GM21717 (cell line): ENCODE measurements around the gene INPP5B.
A peak's percentile ranks its signal among the peaks of the same experiment; 100 is the strongest.
"Not testable (repeated sequence)": the region's sequence is repeated elsewhere in the genome, so short reads cannot be mapped to it uniquely, and the experiment has no call there.

ENCODE experiments used
- ATAC-seq: cut with Tn5 transposase; IDR thresholded peaks from one replicate; pipeline ENCODE4 v1.9.1; 2021; ENCODE audit warnings: mild to moderate bottlenecking, moderate library complexity; ENCODE audit not compliant: unreplicated experiment

The INPP5B gene

DNA sequence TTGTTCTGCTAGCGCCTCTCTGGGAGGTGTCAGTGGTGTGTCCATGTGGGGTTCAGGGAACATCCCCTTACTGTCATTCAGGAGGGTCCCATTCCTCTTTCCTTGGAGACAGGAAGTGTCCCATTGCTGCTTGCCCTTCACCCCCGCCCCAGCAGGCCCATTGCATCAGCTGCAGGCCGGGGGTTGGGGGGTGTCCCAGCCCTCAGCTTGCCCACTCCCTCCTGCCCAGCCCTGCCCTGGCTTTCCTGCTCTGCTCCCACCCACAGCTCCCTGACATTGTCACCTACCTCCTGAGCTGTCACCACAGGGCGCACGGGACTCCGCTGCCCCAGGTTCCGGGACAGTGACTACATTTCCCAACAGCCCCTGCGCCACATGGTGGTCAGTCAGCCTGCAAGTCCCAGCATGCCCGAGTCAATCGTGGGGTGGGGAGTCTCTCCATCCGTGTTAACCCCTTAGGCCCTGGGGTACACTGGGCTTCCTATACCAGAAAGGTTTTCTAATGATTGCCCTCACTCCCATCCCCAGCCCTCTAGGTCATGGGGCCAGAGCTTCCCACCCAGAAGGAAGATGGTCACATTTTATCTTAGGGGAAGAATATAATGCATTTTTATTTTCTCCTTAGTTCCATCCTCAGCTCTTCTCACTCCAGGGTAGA, at the start of gene INPP5B:
INPP5B (minus strand) TSS at position 351 of the 658 bp plus-strand sequence. CDS start 745 bp downstream, outside the sequence.
- no peak for ATAC-seq

DNA sequence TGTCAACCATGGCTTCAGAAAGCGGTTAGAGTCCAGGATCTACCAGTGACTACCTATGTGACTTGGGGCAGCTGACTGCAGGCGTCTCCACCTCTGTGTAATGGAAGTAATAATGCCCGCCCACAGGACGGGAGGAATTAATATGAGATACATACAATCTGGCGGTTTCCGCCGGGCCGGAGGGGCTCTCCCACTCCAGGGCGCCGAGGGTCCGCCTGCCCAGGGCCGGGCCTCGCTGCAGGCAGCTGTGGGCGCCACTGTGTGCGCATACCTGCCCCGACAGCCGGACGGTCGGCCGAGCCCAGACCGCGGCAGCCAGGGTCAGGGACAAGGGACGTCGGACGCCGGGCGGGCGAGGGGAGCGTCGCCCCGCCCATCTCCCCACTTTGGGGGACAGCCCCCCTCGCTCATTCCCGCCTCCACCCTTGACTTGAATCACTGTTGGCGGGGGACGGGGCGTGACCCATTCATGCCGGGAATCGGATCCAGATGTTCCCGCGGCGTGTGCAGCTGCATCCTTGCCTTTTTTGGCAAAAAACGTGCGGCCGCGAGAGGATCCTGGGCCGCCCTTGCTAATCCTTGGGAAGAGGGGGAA, 49.0 kb upstream of the INPP5B start:
- no peak for ATAC-seq

DNA sequence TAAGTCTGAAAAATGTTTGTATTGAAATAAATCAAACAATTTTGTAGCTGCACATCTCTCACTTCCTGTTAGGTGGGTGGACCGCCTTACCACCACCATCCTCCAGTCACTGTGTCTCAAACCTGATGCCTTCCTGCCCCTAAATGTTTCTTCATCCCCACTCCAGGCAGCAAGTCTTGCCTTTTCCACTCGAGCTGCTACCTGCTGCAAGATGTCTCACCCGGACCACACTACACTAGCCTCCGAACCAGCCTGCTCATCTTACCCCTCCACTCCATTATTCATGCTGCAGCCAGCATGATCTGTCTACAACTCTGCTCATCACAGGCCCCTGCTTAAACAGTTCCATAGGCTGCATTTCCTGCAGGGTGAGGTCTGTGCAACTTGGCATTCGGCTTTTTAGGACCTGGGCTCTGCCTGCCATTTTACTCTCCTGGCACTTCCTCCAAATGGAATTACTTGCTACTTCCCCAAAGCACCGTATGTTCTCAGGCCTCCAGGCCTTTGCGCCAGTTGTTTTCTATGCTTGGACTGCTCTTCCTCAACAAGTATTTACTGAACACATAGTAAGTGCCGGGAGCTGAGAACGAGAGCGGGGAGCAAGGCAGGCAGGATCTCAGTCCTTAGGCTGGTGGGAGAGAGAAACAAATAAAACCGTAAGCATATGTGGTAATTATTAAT, 48.2 kb upstream of the INPP5B start:
- no peak for ATAC-seq

DNA sequence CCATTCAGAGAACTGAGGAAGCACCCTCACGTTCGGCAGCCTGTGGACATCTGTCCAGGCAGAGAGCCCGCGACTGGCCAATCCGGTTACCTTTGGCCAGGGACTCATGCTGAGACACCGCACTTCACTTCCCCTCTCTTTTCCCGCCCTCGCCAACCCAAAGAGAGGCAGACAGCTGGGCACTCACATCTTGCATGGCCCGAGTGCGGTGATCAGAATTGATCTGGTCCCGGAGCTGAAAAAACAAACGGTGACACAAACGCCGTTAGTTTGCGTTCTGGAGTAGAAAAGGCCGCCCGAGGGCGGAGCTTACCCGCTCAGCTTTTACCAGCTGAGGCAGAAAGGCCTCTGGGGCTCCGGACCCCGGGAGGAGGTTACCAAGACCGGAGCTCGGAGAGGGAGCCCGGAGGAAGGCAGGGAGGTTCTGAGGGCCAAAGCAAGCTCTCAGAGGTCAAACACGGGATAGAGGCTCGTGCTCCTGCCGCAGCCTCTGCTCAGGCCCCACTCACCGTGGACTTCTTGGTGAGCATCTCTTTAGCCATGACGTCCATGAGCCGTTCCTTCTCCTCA, 42.6 kb upstream of the INPP5B start:
- ATAC-seq: peak; percentile 42

DNA sequence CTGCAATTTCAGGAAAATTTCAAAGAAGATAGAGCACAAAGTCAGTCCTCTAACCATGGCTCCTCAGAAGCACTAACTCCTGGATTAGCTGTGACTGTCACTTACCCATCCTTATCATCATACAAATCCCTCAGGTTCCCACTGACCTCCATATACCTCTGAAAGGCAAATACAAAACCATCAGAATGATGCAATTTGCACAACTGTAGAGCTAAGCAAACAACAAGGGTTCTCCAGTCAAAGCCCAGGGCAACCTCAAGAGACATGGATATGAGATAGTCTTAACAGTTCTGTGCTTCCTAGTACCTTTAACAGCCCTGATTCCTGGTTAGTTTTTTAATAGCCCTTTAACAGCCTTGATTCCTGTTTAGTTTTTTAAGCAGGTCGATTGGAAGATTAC, 40.8 kb upstream of the INPP5B start:
- ATAC-seq: no peak

DNA sequence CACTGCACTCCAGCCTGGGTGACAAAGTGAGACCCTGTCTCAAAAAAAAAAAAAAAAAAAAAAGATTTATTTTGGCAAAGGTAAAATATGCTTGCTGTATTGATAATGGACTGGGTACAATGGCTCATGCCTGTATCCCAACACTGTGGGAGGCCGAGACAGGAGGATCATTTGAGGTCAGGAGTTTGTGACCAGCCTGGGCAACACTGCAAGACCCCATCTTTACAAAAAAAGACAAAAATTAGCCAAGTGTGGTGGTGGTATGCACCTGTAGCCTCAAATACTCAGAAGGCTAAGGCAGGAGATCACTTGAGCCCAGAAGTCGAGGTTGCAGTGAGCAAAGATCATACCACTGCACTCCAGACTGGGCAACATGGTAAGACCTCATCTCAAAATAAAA, 36.7 kb upstream of the INPP5B start:
- no peak for ATAC-seq

DNA sequence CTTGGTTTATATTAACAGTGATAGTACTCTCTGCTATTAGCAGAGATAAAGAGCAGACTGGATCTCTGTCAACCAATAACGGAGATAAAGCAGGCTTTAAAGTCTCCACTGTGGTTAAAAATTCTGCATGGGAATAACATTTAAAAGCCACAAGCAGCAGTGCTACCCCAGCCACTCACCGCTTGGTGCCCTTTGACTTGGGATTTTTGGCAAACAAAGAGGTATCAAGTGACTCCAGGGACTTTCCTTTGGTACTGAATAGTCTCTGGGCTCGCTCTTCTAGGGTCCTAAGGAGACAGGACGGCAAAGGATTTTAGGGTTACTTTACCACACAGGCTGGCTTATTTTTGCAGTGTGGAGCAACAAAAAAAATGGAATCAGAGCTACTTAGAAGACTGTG, 31.7 kb upstream of the INPP5B start:
- ATAC-seq: no peak

DNA sequence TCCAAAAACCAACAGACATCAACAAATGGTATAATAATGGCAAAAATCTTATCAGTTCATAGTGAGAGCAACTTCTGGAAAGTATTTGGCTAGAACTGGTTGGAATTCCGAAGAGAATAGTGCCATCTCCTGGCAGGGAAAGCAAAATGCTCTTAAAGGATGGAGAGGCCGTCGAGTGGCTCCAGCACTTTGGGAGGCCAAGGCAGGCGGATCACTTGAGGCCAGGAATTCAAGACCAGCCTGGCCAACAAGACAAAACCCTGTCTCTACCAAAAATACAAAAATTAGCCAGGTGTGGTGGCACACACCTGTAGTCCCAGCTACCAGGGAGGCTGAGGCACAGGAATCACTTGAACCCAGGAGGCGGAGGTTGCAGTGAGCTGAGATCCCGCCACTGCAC, 28.2 kb upstream of the INPP5B start:
- not testable (repeated sequence) for ATAC-seq

DNA sequence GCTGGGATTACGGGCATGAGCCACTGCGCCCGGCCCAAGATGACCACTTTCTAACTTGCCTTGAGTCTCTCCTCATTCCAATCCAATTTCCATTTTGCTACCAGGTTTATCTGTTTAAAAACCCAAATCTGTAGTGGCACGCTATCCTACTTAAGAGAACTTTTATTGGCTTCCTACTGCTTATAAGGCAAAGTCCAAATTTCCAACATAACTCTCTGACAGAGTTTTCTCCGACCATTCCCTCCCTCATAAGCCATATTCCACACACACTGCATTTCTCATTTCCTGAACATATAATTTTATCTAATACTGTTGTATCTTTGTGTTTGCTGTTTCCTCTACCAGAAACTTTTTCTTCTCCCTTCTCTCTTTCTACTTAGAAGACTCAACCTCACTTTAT, 27.7 kb upstream of the INPP5B start:
- no peak for ATAC-seq

DNA sequence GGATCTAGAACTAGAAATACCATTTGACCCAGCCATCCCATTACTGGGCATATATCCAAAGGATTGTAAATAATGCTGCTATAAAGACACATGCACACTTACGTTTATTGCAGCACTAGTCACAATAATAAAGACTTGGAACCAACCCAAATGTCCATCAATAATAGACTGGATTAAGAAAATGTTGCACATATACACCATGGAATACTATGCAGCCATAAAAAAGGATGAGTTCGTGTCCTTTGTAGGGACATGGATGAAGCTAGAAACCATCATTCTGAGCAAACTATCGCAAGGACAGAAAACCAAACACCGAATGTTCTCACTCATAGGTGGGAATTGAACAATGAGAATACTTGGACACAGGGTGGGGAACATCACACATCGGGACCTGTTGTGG, 26.8 kb upstream of the INPP5B start:
- ATAC-seq: not testable (repeated sequence)

DNA sequence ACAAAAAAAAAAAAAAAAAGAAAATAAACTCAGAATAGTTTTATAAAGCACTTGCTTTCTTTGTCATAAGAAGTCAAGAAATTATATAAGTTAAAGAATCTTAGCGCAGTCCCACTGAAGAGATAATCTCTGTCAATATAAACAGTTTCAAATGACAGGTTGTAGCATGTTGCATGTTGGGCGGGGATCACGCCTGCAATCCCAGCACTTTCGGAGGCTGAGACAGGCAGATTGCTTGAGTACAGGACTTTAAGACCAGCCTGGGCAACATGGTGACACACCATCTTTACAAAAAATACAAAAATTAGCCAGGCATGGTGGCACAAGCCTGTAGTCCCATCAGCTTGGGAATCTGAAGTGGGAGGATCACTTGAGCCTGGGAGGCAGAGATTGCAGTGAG, 18.4 kb upstream of the INPP5B start:
- no peak for ATAC-seq

DNA sequence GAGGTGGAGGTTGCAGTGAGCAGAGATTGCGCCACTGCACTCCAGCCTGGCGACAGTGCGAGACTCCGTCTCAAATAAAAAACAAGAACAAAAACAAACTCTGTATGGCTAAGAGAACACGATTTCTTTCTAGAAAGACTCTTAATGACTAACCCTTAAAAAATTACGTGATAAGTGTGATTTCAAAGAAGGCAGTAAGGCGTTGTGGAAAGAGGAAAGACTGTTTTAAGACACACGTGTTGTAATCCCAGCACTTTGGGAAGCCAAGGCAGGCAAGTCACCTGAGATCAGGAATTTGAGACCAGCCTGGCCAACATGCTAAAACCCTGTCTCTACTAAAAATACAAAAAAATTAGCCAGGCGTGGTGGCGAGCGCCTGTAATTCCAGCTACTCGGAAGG, 17.3 kb upstream of the INPP5B start:
- not testable (repeated sequence) for ATAC-seq

DNA sequence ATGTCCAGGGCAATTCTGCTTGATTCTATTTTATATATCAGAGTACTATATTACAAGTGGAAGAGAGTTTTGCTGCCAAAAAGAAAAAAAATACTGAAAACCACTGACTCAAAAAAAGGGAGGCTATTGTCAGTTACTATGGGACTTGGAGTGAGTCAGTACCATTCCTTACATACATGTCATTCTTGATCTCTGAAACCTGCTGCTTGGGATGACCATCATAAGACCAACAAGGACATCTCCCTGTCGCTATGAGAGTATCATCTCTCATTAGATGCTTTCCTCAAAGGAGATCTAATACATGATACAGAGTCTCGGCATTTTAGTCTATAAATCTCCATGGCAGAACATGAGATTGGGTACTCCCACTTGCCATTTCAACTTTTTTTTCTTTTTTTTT, 11.8 kb upstream of the INPP5B start:
- ATAC-seq: no peak

DNA sequence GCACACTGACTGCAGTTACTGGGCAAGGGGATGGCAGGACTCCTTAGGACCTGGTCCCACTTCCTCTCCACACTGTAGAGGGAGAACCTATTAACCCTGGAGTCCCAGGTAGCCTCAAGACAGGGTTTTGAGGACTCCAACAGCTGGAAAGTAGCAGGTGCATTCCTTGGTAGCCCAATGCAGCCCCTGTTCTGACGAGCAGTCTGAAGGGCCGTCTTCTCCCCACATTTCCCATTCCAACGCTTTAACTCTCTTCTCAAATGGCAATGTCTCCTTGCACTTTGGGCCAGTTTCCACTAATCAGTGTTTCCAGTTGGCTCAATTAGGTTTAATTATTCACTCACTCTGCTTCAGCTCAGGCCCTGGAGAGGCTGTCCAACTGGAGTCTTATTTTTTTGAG, 8.8 kb upstream of the INPP5B start:
- ATAC-seq: no peak

DNA sequence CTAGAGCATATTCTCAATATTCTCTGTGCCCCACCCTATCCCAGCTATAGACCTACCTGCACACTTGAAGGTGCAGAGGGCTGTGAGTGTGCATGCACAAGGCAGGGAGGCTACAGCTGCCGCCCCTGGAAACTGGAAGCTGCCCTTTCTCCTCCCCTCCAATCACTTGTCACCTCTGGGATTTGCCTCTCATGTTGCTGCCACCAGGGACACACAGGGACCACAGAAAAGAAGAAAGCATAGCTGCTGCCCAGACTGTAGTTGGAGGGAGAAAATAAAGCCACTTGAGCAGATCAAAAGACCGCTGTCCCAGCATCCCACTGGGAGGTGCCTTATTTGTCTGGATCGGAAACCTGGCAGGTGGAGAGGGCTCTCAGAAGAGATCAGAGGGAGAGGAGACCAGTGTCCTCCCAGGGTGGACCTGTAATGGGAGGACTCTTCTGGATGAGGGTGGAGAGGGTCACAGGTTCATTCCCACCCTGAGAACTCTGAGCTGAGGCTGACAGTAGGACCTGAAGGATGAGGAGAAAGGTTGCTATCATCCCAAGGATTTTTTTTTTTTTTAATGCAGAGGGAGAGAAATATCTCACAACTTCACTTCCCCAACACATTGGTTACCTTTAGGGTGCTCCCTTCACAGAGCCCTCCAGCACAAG, 7.6 kb upstream of the INPP5B start:
- no peak for ATAC-seq

DNA sequence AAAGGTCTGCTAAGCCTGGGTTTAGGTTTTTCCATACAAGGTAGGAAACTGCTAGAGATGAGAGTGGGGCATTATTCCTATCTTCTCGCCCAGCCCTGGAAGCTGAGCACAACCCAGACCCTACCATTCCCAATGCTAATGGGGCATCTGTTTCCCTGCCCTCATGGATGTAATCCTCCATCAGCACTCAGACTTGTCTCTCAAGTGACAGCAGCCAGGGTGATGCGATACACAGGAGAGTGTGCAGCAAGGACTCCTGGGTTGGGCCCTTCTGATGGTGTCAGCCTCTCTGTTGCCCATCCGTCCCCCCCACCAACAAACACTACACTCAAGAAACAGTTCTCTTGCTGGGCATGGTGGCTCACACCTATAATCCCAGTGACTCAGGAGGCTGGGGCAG, 5.9 kb upstream of the INPP5B start:
- ATAC-seq: no peak

DNA sequence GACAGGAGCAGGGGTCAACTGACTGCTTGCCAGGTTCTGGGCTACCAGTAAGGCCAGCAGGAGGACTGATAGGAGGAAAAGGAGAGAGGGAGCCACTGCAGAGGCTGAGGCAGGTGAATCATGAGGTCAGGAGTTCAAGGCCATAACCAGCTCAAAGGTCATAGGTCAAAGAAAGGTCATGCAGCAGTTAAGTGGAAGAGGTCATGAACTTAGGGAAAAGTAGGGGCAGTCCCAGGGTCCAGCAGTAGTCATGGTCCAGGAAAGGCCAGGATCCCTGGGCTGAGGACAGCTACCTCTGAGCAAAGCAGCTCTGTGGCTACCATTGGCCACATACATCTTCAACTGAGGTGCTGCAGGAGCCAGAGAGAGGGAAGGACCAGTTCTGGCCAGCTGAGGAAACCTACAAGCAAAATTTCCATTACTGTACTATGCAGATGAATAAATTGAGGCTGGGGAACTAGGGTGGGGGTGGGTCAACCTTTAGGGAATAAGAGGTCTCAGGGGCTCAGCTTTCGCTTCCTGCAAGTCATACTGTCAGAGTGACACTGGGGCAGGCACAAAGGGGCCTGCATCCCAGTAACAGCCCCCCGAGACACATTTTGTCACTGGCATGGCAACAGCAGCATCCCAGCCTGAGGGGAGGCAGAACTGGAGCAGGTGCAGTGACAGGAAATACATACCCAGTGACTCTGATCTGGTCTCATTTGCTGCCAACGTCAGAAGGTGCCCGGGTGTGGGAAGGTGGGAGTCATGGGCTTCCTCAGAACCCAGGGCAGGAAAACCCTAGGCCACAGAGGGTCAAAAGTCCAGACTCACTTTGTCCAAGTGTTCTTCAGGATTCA, 5.2 kb upstream of the INPP5B start:
- no peak for ATAC-seq

DNA sequence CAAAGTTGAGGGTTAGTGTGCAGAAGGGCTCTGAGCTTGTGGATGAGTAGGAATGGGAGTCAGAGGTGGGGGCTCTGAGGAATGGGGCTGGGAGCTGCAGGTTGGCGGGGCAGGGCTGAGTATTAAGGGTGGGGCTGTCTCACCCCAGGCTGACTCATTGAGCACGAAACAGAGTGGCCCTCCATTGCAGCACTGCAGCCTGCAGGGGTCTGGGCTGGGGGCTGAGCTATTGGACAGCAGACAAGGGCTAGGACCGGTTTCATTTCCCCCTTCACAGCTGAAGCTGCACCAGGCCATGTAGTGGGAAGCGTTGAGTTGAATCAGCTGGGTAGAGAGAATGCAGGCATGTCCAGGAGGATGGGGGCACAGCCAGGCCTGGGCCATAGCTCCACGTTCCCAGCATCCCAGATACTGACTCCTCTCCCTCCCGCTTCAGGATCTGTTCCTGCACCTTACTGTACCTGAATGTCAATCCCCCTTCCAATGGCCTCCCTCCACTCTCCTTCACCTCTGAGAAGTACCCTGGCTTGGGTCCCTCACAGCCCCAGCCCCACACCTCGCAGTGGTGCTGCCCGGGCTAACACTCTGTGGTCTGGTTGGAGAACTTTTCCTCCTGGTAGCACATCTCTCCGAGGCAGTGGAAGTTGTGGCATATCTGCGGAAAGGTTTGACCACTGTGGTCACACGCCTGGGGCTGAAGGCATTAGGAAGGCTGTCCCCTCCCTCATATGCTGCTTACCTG, 4.4 kb upstream of the INPP5B start:
- ATAC-seq: no peak

DNA sequence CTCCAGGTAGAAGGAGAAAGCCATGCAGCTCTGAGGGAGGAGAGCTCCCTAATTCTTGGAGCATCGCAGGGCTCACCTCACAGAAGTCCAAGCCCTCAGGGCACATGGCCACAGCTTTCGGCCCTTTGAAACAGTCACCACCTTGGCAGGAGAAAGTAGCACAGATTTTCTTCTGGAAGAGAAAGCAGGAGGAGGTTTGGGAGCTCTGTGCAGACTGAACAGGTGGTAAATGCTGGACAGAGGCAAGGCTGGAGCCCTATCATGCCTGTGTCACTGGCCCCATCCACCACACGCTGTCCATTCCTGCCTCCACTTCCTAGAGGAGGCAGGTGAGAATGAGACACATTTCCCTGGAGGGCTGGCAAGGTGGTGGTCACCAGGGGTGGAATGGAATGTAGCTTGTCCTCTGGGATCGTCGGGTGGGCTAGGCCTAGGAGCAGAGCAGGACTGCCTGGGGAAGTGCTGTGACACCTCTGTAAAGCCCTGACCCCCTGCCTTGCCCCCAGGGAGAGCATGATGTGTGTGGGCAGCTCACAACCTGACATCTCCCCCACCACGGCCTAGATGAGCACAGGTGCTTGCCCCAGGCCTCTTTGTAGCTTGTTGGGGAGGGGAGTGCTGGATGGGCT, 2.8 kb upstream of the INPP5B start:
- no peak for ATAC-seq
